GM21515 (cell line): ENCODE measurements around the gene B3GNT5.
A peak's percentile ranks its signal among the peaks of the same experiment; 100 is the strongest.

Source experiments
- ATAC-seq: cut with Tn5 transposase; IDR thresholded peaks from one replicate; pipeline ENCODE4 v1.9.1; 2021; ENCODE audit not compliant: unreplicated experiment

The B3GNT5 gene

DNA sequence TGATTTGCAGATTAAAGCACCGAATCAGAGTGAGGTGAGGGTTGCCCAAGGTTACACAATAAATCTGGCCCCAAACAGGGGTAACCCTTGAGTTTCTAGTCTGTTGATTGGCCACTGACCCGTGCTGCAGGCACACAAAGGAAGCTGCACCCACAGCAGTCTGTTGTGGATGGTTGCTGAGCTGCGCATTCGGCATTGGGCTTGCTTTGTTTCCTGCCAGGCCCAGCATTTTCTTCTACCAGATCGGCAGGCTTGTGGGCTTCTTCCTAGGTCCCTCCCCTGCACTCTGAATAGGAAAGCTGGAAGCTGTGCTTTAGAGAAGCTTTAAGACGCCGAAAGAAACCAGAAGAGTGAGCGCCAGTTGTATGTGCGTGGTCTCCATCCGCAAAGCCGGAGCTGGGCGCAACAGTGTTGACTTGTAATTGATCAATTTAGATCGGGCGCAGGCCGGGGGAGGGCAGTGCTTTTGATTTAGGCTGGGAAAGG is 12.1 kb downstream of the B3GNT5 start:
- ATAC-seq = no peak

- ATAC-seq = no peak
Observed at GRCh38 chr3:183265834-183266417, 12.9 kb downstream of the B3GNT5 start.

DNA sequence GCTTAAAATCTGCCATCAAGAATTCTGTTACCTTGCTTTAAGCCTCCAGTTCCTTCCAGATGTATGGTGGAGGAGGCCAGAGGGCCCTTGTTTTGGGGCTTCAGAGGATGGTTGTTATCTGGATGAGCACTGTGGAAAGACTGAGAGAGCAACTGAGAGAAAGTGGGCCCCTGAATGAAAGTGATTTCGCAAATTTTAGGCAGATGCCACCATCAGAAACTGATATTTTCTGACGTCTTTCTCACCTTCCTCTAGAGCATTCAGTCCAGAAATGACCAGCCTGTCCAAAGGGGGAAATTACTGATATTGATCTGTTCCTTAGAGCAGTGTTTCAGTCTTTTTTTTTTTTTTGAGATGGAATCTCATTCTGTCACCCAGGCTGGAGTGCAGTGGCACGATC is 13.4 kb downstream of the B3GNT5 start:
- ATAC-seq = no peak

DNA sequence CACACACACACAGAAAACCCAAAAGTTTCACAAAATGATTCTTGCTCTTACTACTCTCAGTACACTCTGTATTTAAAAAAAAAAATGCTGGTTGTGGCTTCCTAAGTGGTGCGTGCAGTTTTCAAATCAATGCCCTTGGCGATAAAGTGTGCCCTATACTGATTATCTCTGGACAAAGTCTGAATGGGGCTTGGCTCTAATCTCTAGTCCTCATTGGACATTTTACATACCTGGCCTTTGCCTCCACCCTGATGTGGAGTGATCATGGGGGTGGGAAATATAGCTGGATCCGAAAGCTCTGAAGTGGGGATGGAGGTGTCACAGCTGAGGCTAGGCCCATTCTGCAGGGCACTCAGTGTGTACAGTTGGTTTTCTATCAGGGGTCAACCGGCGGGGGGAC is 14.1 kb downstream of the B3GNT5 start:
- ATAC-seq = no peak

- no peak for ATAC-seq
Observed at GRCh38 chr3:183268366-183268765, 15.3 kb downstream of the B3GNT5 start.

GRCh38 chr3:183269345-183269744 is 16.3 kb downstream of the B3GNT5 start:
- no peak for ATAC-seq

DNA sequence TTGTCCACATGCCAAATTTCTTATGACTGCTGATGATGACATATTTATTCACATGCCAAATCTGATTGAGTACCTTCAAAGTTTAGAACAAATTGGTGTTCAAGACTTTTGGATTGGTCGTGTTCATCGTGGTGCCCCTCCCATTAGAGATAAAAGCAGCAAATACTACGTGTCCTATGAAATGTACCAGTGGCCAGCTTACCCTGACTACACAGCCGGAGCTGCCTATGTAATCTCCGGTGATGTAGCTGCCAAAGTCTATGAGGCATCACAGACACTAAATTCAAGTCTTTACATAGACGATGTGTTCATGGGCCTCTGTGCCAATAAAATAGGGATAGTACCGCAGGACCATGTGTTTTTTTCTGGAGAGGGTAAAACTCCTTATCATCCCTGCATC is 17.3 kb downstream of the B3GNT5 start:
- no peak for ATAC-seq

DNA sequence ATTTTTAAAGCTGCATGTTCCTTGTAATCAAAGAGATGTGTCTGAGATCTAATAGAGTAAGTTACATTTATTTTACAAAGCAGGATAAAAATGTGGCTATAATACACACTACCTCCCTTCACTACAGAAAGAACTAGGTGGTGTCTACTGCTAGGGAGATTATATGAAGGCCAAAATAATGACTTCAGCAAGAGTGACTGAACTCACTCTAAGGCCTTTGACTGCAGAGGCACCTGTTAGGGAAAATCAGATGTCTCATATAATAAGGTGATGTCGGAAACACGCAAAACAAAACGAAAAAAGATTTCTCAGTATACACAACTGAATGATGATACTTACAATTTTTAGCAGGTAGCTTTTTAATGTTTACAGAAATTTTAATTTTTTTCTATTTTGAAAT is 19.1 kb downstream of the B3GNT5 start:
- ATAC-seq = no peak

DNA sequence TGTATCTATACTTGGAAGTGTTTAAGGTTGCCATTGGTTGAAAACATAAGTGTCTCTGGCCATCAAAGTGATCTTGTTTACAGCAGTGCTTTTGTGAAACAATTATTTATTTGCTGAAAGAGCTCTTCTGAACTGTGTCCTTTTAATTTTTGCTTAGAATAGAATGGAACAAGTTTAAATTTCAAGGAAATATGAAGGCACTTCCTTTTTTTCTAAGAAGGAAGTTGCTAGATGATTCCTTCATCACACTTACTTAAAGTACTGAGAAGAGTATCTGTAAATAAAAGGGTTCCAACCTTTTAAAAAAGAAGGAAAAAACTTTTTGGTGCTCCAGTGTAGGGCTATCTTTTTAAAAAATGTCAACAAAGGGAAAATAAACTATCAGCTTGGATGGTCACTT is 19.7 kb downstream of the B3GNT5 start:
- ATAC-seq = no peak

DNA sequence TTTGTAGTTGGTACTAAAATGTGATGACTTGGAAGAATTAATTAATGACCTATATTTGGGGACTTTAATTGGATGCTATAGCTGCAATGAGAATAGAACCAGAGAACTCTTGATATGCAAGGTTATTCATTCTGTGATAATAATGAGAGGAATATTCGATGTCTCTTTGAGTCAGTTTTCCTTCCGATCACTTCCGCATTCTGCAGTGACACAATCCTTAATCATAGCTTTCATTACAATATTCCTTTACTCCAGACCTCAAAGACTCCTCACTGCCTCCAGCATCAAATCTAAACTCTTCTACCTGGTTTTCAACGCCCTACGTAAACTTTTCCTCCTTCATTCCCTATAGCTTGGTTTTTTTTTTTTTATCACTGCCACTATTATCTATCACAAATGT is 21.6 kb downstream of the B3GNT5 start:
- no peak for ATAC-seq

GRCh38 chr3:183275418-183275817 is 22.4 kb downstream of the B3GNT5 start:
- no peak for ATAC-seq

DNA sequence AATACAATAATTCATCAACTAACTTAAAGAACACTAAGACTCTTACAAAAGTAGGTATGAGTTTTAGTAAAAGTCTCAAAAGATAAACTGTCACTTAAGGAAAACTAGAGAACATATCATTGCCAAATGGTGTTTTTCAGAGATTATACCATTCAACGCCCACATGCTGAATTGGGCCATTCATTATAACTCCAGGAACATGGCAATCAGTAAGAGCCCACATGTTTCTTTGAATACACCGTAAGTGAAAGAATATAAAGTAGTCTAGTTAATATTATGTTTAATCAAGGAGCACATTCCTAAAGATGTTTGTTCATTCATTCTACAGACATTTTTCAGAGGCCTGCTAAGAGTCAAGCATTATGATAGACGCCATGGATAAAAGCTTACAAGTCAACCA is 22.9 kb downstream of the B3GNT5 start:
- ATAC-seq = no peak

GRCh38 chr3:183277260-183277659 is 24.2 kb downstream of the B3GNT5 start:
- no peak for ATAC-seq

DNA sequence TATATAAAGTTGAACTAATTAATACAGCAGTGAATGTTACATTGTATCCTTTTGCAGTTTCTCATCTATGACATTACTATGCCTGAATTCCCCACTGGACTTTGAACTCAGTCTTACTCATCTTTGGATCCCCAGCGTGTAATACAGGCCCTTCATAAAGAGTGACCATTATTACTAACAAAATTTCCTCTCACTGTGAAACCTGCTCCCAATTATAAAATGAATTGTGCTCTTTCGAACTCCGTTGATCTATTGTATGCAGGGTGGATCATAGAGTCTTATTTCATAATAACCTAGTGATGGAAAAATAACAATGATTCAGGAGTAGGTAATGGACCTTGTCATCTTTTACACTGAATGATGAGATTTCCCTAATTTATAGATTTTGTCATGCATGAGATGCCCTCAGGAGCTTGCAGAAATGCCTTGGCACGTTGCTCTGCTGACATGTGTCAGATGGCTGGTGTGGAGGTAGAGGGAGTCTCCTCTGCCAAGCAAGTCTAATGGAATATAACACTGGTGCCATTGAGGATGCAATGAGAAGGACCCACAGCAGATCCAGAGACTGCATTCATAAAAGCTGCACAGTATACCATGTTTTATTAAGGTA is 25.5 kb downstream of the B3GNT5 start:
- no peak for ATAC-seq

- ATAC-seq = no peak
Observed at GRCh38 chr3:183279371-183279770, 26.3 kb downstream of the B3GNT5 start.

- no peak for ATAC-seq
Observed at GRCh38 chr3:183281126-183281797, 28.2 kb downstream of the B3GNT5 start.

- no peak for ATAC-seq
Observed at GRCh38 chr3:183283886-183284285, 30.8 kb downstream of the B3GNT5 start.

GRCh38 chr3:183284570-183284969 is 31.5 kb downstream of the B3GNT5 start:
- no peak for ATAC-seq

- no peak for ATAC-seq
Observed at GRCh38 chr3:183285318-183285717, 32.3 kb downstream of the B3GNT5 start.

DNA sequence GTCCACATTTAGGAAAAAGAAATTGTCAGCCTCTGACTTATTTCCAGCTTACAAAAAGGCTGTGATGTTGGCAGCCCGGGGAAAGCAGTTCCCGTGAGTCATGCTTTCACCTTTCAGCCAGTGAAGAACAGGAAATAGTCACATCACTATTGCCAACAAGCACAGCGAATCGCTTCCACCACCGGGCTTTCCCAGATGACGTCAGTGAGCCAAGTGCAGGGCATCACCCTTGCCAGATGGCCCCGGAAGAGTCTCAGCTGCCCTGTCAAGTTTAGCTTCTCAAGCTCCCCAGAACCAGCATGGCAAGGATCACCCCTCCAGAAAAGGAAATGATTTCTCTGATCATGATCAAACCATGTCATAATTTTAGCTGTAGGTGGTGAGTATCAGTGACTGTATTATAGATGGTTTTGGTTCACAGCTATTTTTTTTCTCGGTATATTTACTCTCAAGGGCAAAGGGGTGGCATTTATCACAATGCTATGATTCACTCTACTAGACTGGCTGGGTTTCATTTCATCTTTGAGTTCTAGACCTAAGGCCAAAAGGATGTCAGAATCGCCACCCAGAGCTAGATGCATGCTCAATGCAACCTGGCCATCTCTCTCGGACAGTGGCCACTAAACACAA is 32.9 kb downstream of the B3GNT5 start:
- ATAC-seq = peak; percentile 85

GRCh38 chr3:183287301-183287971 is 34.4 kb downstream of the B3GNT5 start:
- ATAC-seq = no peak
